A172 (cell line): ENCODE data around the gene BHLHE23. TPM values are rescaled to one million over a fixed set of nuclear protein-coding genes. Genes with fewer than 3 reads are reported as not detected.

Experiments used
- DNase-seq: peaks from one replicate; pipeline ENCODE4 v3.0.0-alpha.2; 2015; ENCODE audit warnings: low spot score
- total RNA-seq: library from RNA; depleted of rRNA; stranded (reverse); fragments of >200 nt; shearing (Covaris generic); gene quantifications from 2 replicates; pipeline ENCODE4 v1.2.3, GENCODE V29; 2014

Gene BHLHE23
- total RNA-seq, 1 experiment from 2014 or later: not detected

DNA sequence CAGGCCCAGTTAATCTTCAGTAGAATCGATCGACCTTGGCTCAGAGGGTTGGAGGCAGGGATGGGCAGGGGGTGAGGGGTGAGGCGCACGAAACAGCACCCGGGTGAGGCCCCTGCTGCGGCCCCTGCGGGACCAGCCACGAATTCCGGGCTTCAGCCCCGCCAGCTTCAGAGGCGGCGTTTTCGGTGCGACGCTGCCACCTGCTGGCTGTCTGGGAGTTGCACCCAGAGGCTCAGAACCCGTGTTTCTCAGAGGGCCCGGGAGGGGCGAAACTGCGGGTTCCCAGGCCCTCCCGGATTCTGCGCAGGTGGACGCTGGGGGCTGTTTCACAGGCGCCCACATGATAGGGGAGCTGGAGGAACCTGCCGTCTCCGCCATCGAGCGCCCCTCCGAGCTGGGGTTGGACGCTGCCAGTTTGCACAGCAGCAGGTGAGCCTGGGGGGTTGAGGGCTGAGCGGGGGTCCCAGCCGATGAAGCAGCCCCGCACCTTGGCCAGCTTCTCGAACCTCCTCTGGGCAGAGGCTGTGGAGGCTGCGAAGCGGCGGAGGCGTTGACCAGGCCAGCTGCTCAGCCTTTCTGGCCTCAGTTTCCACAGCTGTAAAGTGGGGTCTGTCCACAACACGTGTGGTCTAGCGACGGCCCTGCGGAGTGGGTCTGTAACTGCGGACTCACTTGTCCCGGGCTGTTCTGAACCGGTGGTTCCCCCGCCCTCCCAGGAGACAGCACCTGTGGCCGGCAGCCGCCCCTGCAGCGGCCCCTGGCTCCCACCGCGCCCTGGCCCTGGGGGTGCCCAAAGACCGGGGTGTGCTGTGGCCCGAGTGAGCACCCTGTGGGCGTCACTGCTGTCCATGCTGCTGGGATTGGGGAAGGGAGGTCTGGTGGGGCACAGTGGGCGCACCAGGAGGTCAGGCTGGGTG lies 2.5 kb upstream of the BHLHE23 start:
- peak; percentile 57 for DNase-seq

DNA sequence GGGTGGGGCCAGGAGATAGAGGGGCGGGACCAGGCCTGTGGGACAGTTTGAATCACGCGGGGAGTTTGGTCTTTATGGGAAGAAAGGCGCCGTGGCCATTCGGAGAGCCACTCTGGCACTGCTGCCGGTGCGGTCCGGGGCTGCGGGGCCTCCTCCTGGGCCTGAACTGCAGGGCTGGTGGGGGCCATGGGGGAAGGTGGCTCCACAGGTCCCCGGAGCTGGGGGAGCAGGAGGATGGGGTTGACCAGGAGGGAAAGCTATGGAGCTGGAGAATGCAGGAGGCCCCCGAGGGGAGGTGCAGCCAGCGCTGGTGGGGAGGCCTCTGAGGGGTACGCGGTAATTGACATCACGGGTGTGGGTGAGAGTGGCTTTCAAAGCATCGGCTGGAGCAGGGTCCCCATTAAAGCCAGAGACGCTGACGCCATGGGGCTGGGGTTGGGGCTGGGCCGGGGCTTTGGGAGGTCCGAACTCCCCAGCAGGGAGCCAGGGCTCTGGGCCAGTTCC lies 1.8 kb upstream of the BHLHE23 start:
- no peak for DNase-seq

DNA sequence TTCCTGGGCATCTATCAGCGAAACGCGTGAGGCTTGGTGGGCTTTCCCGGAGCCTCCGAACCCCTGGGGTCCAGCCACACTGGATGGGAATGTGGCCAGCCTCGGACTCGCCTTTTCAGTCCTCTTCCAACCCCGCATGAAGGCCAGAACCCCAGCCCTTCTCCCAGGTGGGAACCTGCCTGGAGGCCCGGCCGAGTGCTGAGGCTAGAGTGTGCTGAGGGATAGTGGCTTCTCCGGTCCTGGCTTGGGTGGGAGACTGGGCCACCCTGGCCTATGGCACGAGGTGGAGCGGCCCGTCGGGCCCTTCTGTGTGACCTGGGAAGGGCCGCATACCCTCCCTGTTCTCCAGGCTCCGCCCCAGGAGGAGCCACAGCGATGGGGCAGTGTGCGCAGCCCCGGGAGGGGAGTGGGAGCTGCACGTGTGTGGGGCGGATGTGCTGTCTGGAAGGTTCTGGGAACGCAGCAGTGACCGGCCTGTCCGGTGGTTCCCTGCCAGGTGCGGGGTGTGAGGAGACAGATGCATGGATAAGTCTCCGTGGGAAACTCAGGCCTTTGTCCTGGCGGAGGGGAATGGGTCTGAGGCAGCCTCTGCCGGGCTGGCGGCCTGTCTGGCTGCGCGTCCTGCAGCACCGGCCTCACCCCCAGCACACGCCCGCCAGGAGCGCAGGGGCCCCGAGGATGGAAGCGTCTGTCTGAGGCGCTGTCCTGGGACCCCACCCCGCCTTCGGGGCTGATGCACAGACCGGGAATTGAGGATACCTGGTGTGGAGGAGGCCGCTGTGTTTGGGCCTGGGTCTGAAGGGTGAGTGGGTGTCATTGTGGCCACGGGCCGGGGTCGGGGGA lies 1.1 kb upstream of the BHLHE23 start:
- no peak for DNase-seq

DNA sequence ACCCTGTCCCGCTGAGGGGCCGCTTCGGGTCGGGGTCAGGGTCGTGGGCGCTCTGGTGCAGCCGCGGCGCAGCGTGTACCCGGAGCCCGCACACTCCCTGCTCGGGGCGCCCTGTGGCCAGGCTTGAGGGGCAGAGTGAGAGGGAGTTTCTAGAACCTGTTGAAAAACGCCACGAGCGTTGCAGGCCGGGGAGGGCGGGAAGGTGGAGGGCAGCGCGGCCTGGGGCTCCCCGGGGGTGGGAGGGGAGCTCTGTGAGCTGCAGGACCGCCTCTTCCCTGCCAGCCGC lies 539 bp upstream of the BHLHE23 start:
- no peak for DNase-seq

DNA sequence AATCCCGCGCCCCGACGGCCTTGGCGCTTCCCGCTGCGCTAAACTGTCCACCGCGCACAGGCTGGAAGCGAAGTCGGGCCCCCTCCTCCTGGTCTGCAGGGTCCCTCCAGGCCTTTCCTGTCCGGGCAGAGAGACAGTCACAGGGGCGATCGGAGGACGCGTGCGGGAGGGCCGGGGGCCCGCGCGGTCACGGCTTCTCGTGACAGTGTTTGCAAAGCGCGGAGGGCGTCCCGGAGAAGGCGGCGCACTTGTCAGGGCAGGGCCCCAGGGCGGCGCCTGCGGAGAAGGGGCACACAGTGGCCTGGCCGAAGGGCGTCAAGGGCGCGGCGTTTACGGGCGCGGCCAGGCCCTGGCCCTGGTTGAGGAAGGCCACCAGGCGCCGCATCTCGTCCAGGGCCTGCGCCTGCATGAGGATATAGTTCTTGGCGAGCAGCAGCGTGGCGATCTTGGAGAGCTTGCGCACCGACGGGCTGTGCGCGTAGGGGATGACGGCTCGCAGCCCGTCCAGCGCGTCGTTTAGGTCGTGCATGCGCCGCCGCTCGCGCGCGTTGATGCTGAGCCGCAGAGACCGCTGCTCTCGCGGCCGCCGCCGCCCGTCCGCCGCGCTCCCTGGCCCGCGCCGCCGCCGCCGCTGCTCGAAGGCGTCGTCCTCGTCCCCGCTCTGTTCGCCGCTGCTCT lies 763 bp downstream of the BHLHE23 start:
- DNase-seq: no peak

DNA sequence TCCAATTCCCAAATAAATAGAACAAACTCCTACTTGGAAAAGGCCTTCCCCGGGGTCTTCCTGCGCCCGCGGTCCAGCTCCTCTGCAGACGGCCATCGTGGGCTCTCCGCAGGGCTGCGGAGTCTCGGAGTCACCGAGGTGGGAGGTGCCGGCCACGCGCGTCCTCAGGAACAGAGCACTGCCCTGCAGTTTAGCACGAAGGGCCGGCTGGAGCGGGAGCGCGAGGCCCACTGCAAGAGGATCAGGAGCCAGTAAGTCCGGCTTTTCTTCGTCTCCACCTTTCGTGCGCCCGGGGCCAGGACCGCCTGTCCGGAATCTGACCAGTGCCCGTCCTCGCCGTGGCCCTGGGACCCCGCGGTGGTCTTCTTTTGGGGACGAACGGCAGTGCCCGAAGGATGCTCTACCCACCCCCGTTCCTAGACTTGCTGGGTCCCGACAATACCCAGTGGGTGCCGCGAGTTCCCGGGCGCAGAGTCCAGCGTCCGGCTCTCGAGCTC lies 1.4 kb downstream of the BHLHE23 start:
- no peak for DNase-seq

DNA sequence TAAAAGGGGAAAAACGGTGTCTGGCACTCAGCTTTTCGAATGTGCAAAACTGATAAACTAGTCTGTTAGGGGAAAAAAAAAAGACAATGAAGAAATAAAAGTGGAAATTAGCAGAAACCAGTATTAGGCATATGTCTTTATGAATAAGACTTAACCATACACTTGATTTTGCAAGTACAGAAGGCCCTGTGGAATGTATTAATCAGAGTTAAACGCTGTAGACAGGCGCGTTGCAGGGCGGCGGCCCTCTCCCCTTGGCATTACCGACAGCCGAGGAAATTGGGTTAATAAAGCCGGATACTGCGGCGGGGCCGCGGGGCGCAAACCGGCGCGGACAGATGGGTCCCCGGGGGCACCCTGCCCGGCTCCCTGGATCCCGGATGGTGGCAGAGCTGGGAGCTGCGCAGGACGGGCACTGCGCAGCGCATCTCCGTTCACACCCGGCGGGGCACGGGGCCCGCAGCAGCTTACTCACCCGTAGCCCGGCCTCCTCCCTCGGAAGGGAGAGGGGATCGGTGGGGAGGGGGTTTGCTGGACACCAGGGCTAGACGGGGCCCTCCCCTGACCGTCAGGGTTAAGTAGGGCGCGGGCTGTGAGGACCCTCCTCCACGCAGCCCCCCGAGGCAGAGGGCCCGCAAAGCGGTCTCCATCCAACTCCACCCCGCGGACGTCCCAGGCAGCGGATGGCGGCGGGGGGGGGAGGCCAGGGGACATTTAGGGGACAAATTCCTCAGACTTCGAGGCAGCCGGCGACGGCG lies 2.0 kb downstream of the BHLHE23 start:
- no peak for DNase-seq

DNA sequence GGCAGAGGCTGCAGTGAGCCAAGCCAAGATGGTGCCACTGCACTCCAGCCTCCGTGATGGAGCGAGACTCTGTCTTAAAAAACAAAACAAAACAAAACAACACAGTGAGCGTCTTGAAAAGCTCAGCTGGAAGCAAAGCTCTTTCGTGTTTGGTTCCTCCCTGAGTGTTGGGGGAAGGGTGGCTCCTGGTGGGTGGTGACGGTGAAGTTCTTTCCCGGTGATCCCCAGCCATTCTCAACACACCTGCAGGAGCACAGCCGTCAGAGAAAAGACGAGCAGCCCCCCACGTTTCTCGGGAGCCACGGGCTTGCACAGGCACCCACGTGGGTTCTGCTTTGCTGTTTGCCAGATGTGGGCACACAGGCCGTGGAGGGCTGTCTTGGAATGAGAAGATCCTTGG lies 3.2 kb downstream of the BHLHE23 start:
- DNase-seq: no peak

DNA sequence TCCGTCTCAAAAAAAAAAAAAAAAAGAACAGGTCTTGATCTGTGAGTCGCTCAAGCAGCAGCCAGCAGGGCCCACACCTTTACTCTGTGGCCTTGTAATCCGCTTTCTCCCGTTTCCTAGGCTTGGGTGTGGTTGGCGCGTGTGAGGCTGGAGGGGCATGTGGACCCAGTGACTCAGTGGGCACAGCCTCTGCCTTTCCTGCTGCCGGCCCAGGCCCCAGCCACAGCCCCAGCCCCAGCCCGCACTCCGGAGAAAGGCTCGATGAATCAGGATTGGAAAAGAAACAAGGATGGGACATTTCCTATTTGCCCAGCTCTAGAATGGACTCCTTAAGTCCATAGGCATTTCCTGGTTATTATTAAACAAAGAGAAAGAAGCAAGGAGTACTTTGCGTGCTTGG lies 4.3 kb downstream of the BHLHE23 start:
- no peak for DNase-seq

DNA sequence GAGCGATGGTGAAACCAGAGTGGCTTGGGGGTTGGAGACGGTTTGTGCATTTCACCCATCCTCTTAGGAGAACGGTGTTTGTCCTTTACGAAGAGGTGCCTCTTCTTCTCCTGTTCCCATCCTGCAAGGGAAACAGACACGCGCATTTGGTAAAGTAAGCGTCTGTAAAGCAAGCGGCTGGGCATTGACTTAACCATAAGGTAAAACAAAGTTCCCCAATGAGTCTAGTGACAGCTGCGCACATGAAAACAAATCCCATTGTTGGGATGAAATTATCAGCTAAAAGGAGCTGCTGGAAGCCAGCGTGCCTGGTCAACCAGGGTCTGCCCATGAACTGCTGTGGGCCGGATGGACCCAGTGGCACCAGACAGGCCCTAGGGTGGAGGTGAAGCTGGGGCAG lies 5.8 kb downstream of the BHLHE23 start:
- no peak for DNase-seq

DNA sequence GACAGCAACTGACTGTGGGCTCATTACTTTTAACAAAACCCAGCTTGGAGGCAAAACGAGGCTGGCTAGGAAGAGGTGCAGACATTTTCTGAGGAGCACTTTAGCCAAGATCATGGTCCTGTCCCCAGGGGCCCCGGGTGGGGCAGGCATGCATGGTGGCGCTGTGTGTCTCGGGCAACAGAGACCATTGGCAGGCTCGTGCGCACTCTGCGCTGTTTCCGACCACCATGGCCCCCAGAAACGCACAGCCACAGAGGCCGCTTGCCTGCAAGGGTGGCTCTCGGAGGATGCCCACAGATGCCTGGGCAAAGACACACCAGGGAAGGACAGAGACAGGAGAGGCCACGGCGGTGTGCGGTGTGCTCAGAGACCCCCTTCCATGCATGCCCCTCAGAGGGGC lies 6.7 kb downstream of the BHLHE23 start:
- no peak for DNase-seq

DNA sequence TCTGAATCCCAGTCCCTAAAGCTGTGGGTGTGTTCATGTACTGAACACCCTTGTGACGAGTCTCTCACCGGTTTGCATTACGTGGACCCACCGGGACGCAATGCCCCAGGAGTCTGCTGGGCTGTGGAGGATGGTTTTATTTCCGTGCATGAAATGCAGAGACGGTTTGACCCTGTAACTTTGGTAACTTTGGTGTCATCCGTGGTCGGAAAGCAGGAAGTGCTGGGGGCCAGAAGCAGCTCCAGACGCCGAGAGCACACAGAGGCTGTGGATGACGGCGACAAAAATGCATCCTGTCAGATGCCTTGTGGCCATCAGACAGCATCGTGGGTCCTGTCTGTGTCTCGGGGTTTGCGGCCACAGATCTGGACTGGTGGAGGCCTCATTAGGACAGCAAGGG lies 7.2 kb downstream of the BHLHE23 start:
- no peak for DNase-seq

DNA sequence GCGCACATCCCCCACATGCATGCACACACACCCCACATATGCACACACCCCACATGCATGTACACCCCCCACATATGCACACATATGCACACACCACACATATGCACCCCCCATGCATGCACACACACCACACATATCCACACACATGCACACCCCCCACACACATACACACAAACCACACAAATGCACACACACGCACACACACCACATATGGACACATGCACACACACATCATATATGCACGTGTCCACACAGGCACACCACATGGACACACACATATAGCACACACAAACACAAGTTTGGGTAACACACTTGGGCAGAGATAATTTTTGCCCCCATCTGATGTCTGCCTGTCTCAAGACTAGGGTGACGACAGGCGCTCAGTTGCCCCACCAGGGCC lies 8.3 kb downstream of the BHLHE23 start:
- DNase-seq: no peak

DNA sequence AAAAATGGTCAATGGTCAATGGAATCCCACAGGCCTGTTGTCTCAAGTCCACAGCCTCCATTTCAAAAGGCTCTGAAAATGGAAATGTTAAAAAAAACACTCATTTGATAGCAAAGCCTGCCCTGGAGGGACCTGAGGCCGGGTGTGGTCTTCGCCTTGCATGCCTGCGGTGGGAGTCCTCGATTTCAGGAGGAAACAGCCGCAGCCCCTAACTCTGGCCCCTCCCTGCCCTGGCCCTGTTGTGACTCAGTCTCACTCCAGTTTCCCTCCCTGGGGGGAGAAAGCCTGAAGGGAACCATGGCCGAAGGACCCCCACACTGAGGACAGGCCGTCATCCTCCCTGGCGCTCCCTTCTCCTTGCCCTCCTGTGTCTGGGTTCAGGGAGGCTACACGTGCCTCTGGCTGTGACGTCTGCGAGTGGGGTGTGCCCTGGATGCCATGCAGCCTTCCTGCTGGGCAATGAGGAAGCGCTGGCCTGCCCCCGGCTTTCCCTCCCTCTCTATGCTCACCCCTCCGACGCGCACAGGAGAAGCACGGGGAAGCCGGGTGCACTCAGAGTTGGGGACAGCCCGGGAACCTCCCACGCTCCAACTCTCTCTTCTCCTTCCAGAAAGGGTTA lies 9.2 kb downstream of the BHLHE23 start:
- no peak for DNase-seq

DNA sequence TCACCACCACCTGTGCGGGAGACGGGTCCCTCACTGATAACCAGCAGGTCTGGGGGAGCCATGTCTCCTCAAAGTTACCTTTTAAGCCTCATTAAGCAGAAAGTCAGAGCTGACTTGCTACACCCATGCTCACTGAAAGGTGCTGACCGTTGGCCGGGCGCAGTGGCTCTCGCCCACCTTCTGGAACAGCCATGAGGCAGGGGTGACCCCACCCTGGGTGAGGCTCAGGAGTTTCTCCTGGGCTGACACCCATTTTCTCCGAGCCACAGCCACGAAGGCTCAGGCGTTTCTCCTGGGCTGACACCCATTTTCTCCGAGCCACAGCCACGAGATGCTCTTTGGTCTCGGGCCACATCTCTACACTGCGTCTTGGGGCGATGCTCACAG lies 10.2 kb downstream of the BHLHE23 start:
- DNase-seq: no peak

DNA sequence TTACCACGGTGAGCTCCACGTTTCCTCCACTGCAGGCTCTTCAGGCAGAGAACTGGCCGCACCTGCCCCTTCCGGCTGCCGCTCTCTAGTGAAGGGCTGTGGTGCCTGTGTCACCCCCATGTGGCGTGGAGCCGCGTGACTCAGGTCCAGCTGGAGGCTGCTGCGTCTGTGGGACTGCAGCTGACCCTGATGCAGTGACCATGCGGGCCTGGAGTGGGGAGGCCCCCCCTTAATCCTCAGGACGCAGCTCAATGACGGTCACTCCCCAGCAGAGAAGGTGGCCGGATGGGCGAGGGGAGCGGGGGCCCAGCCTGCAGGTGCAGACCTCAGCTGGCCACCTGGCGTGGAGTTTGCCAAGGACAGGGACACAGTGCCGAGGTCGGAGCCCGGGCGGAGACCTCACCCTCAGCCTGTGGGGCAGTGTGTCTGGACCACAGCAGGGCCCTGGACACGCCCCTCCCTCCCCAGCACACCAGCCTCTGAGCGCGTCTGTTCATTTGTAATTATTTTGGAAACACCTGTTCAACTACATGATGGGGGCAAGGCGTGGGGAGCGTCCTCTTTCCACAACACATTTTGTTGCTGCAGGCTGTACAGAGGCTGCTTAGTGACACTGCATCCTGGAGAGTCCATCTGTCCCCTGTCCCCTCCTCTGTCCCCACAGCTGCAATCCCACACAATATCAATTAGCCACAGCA lies 10.7 kb downstream of the BHLHE23 start:
- DNase-seq: no peak

DNA sequence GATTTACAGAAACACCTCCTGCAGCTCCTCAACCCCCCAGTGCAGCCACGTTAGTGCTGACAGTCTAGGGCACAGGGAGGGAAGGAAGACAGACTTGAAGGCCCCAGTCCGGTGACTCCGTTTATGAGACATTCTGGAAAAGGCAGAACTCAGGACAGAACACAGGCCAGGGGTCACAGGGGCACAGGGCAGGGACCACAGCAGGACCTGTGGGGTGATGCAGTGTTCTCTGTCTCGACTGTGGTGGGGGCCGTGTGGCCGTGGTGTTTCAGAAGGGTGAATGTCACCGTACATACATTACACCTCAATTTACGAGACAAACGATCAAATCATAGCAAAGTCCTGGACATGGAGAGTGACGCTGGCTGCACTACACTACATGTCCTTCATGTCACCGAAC lies 11.3 kb downstream of the BHLHE23 start:
- no peak for DNase-seq

DNA sequence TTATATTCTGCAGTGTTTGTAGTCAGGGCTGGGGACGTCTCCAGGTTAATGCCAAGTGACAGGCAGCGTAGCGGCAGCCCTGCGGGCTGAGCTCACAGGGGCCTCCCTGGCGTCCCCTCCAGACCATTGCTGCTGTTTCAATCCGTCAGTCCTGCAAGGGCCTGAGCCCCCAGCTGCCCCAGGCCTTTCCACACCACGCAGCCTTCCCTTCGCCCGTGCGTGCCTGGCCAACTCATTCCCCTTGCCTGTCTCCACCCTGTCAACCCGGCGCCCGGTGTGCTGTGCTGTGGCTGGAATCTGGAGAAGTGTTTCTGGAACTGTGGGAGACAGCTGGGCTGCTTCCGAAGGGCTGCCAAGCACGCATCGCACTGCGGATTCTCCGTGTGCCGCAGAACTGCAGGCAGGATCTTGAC lies 11.9 kb downstream of the BHLHE23 start:
- DNase-seq: no peak

DNA sequence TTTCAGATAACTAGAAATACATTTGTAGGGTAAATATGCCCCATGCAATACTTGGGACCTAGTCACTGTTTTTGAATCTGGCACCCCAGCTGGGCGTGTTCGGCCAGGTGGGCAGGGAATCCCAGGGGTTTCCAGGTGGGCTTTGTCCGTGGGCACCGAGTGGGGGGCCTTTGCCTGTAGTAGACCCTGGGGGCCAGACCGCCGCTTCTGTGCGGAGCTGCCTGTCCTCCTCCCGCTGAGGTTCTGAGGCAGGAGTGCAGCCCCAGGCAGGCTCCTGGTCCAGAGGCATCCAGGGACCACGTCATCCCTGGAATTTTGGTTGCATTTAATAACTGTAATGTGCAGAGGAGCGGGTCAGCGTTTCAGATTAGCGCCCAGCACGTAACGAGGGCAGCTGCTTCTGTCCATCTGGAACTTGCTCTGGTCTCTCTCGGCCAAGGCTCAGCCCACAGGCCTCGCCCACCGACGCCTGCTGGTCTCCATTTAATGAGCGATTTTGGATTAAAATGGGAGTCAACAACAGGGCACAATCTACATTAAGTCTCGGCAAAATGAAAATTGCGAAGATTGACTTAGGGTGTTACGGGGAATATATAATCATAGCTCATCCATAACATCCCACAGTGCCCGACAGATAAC lies 12.8 kb downstream of the BHLHE23 start:
- DNase-seq: no peak

DNA sequence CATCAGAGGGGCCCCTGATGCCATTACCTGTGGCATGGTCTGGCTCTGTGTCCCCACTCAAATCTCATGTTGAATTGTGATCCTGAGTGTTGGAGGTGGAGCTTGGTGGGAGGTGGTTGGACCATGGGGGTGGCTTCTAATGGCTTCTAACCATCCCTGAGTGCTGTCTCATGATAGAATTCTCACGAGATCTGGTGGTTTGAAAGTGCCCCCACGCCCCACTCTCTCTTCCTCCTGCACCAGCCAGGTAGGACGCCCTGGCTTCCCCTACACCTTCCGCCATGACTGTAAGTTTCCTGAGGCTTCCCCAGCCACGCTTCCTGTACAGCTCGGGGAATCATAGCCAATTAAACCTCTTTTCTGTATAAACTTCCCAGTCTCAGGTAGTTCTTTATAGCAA lies 14.9 kb downstream of the BHLHE23 start:
- DNase-seq: no peak
